Stomach (tissue), 4 donors: ENCODE data around the gene TSPAN7.

Experiments
- CTCF ChIP-seq, 7 experiments: fragments of 450-650 bp in 4 of 7; fragments of 200-600 bp in 3 of 7; sonication (generic) in 3 of 7; IDR thresholded peaks; one replicate each; pipeline ENCODE4 v1.5.1; 2016 to 2019; ENCODE audit warnings: antibody characterized with exemption in 7 of 7, control low read depth in 2 of 7, mild to moderate bottlenecking in 1 of 7
- EP300 ChIP-seq: sonication (generic); formaldehyde crosslinking; IDR thresholded peaks from one replicate; pipeline ENCODE4 v1.6.1; 2017; ENCODE audit warnings: antibody characterized with exemption
- POLR2A ChIP-seq, 4 donors: fragments of 450-650 bp; IDR thresholded peaks; one replicate each; pipeline ENCODE4 v1.6.1; 2016; ENCODE audit warnings: antibody characterized with exemption in 4 of 4, control low read depth in 2 of 4, mild to moderate bottlenecking in 1 of 4, moderate library complexity in 1 of 4

- TF ChIP-seq POLR2A (IDR thresholded peaks at IDR 0.05) (no peak), CTCF (IDR thresholded peaks at IDR 0.05) (no peak), EP300 (no peak)
Observed at GRCh38 chrX:38561951-38562719, 793 bp downstream of the TSPAN7 start.
